GM23338 (cell line): ENCODE data around the gene MRC2. TPM values are rescaled to one million over a fixed set of nuclear protein-coding genes. Genes with fewer than 3 reads are reported as not detected.

Source experiments
- ATAC-seq: fragments of 200-7000 bp; cut with Tn5 transposase; 3 replicates; pipeline ENCODE4 v1.9.1; 2020
- DNase-seq: peaks from one replicate; pipeline ENCODE4 v3.0.0-alpha.2; 2015; ENCODE audit warnings: low spot score
- H2AFZ ChIP-seq: fragments of 200-600 bp; sonication (generic); 2 replicates; pipeline ENCODE4 v1.8.0; 2016; ENCODE audit warnings: antibody characterized with exemption, mild to moderate bottlenecking, moderate library complexity
- H3F3A ChIP-seq: fragments of 200-600 bp; sonication (generic); replicated peaks from 2 replicates; pipeline ENCODE4 v1.8.0; 2017; ENCODE audit warnings: antibody characterized with exemption, mixed run types, low read depth
- H3K27ac ChIP-seq: fragments of 200-600 bp; sonication (generic); 2 replicates; pipeline ENCODE4 v1.6.1; 2016; ENCODE audit warnings: low read depth
- H3K27me3 ChIP-seq: fragments of 200-600 bp; sonication (generic); 2 replicates; pipeline ENCODE4 v1.8.0; 2016; ENCODE audit warnings: mild to moderate bottlenecking, mixed run types, moderate library complexity; ENCODE audit not compliant: insufficient read depth
- H3K36me3 ChIP-seq: fragments of 200-600 bp; sonication (generic); 2 replicates; pipeline ENCODE4 v1.8.0; 2016; ENCODE audit warnings: mild to moderate bottlenecking; ENCODE audit not compliant: insufficient read depth
- H3K4me1 ChIP-seq: fragments of 200-600 bp; sonication (generic); 2 replicates; pipeline ENCODE4 v1.8.0; 2016; ENCODE audit warnings: mild to moderate bottlenecking, moderate library complexity; ENCODE audit not compliant: insufficient read depth
- H3K4me2 ChIP-seq: fragments of 200-600 bp; sonication (generic); 2 replicates; pipeline ENCODE4 v1.7.1; 2017; ENCODE audit warnings: mixed run types
- H3K4me3 ChIP-seq: fragments of 200-600 bp; sonication (generic); 2 replicates; pipeline ENCODE4 v1.6.1; 2016; ENCODE audit warnings: mixed run types
- H3K79me2 ChIP-seq: fragments of 200-600 bp; sonication (generic); replicated peaks from 2 replicates; pipeline ENCODE4 v1.8.0; 2017; ENCODE audit warnings: mild to moderate bottlenecking; ENCODE audit not compliant: insufficient read depth
- H3K9me2 ChIP-seq: fragments of 200-600 bp; sonication (generic); 2 replicates; pipeline ENCODE4 v1.8.0; 2017; ENCODE audit not compliant: insufficient read depth
- H4K20me1 ChIP-seq: fragments of 200-600 bp; sonication (generic); replicated peaks from 2 replicates; pipeline ENCODE4 v1.8.0; 2017; ENCODE audit warnings: mild to moderate bottlenecking; ENCODE audit not compliant: insufficient read depth
- H3K27ac Mint-ChIP-seq: 2 replicates; pipeline ENCODE4 v1.8.0; 2020; ENCODE audit warnings: inconsistent platforms, mild to moderate bottlenecking, moderate library complexity, mixed read lengths
- H3K27me3 Mint-ChIP-seq: 3 replicates; pipeline ENCODE4 v1.8.0; 2022; ENCODE audit warnings: low read depth, mild to moderate bottlenecking, moderate library complexity, mixed read lengths, inconsistent platforms; ENCODE audit not compliant: insufficient read depth, poor library complexity
- H3K36me3 Mint-ChIP-seq: 3 replicates; pipeline ENCODE4 v1.8.0; 2021; ENCODE audit warnings: low read depth, mild to moderate bottlenecking, inconsistent platforms, moderate library complexity, mixed read lengths
- H3K4me1 Mint-ChIP-seq: 3 replicates; pipeline ENCODE4 v1.8.0; 2020; ENCODE audit warnings: mild to moderate bottlenecking, inconsistent platforms, mixed read lengths
- H3K4me3 Mint-ChIP-seq: 3 replicates; pipeline ENCODE4 v1.8.0; 2021; ENCODE audit warnings: moderate library complexity, mild to moderate bottlenecking, inconsistent platforms, mixed read lengths
- H3K9me3 Mint-ChIP-seq: 3 replicates; pipeline ENCODE4 v1.8.0; 2020; ENCODE audit warnings: moderate library complexity, mild to moderate bottlenecking, inconsistent platforms, mixed read lengths
- CREB1 ChIP-seq: fragments of 250-450 bp; sonication (Bioruptor Pico); IDR thresholded peaks from 2 replicates; pipeline ENCODE4 v1.5.0; 2020; ENCODE audit warnings: low read depth, mild to moderate bottlenecking, moderate library complexity
- EZH2 ChIP-seq: fragments of 200-600 bp; sonication (generic); IDR thresholded peaks from one replicate; pipeline ENCODE4 v1.8.0; 2017; ENCODE audit warnings: antibody characterized with exemption, mild to moderate bottlenecking, low read depth; ENCODE audit not compliant: unreplicated experiment
- EZH2phosphoT487 ChIP-seq: fragments of 200-600 bp; sonication (generic); IDR thresholded peaks from one replicate; pipeline ENCODE4 v1.8.1; 2018; ENCODE audit warnings: antibody characterized with exemption; ENCODE audit not compliant: unreplicated experiment
- JUNB ChIP-seq: IDR thresholded peaks from one replicate; pipeline ENCODE4 v1.6.1; 2016; ENCODE audit warnings: antibody characterized with exemption; ENCODE audit not compliant: unreplicated experiment
- POLR2AphosphoS5 ChIP-seq: IDR thresholded peaks from 2 replicates; pipeline ENCODE4 v1.6.1; 2016; ENCODE audit warnings: antibody characterized with exemption, low read depth
- STAT1 ChIP-seq: IDR thresholded peaks from one replicate; pipeline ENCODE4 v1.6.1; 2016; ENCODE audit warnings: antibody characterized with exemption; ENCODE audit not compliant: unreplicated experiment
- ZNF331 ChIP-seq: fragments of 250-450 bp; sonication (Bioruptor Pico); IDR thresholded peaks from 2 replicates; pipeline ENCODE4 v1.5.0; 2020; ENCODE audit warnings: low read depth, mild to moderate bottlenecking, moderate library complexity
- polyA plus RNA-seq: library from polyadenylated mRNA; unstranded; fragments of >200 nt; fragmentation: Nextera tagmentation; extraction: Ambion mirVana; gene quantifications from 2 replicates; pipeline ENCODE4 v1.2.1, GENCODE V29; 2016
- total RNA-seq: library from RNA; depleted of rRNA; stranded (reverse); fragments of >200 nt; shearing (Covaris generic); gene quantifications from 2 replicates; pipeline ENCODE4 v1.2.3, GENCODE V29; 2014
- TF ChIP-seq, protein P1 (sequence below): fragments of 250-450 bp; sonication (Bioruptor Pico); IDR thresholded peaks from 2 replicates; pipeline ENCODE4 v1.5.0; 2020; ENCODE audit warnings: mild to moderate bottlenecking, moderate library complexity
- TF ChIP-seq, protein P2 (sequence below), 2 experiments: fragments of 200-600 bp in 1 of 2; sonication (generic) in 1 of 2; conservative IDR thresholded peaks; 2 replicates each; pipeline versions ENCODE4 v1.5.1 to v1.6.1; 2016 to 2017; ENCODE audit warnings: antibody characterized with exemption in 2 of 2, low read depth in 2 of 2, mild to moderate bottlenecking in 2 of 2, moderate library complexity in 1 of 2

Gene MRC2
- total and polyA plus RNA-seq, 2 experiments from 2014 or later = 8.0 to 38.6 TPM

DNA sequence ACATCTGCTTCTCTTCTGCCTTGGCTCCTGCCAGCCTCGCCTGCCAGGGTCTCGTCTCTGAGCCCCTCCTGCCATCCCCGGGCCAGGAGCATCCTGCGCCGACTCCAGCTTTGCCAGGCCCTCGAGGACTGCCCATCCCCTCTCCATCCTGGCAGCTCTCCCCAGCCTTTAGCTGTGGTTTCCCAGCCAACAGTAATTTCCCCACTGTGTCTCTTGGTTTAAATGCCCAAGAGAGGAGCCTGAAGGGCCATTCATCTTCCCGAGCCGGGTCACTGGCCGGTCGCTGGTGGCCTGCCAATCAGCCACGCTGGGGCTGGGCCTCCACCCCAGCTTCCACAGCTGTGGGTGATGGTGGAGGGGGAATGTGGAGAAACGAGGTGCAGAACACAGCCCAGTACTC, 47.8 kb downstream of the MRC2 start:
- TF ChIP-seq STAT1 = no peak
- TF ChIP-seq, protein P1, sequence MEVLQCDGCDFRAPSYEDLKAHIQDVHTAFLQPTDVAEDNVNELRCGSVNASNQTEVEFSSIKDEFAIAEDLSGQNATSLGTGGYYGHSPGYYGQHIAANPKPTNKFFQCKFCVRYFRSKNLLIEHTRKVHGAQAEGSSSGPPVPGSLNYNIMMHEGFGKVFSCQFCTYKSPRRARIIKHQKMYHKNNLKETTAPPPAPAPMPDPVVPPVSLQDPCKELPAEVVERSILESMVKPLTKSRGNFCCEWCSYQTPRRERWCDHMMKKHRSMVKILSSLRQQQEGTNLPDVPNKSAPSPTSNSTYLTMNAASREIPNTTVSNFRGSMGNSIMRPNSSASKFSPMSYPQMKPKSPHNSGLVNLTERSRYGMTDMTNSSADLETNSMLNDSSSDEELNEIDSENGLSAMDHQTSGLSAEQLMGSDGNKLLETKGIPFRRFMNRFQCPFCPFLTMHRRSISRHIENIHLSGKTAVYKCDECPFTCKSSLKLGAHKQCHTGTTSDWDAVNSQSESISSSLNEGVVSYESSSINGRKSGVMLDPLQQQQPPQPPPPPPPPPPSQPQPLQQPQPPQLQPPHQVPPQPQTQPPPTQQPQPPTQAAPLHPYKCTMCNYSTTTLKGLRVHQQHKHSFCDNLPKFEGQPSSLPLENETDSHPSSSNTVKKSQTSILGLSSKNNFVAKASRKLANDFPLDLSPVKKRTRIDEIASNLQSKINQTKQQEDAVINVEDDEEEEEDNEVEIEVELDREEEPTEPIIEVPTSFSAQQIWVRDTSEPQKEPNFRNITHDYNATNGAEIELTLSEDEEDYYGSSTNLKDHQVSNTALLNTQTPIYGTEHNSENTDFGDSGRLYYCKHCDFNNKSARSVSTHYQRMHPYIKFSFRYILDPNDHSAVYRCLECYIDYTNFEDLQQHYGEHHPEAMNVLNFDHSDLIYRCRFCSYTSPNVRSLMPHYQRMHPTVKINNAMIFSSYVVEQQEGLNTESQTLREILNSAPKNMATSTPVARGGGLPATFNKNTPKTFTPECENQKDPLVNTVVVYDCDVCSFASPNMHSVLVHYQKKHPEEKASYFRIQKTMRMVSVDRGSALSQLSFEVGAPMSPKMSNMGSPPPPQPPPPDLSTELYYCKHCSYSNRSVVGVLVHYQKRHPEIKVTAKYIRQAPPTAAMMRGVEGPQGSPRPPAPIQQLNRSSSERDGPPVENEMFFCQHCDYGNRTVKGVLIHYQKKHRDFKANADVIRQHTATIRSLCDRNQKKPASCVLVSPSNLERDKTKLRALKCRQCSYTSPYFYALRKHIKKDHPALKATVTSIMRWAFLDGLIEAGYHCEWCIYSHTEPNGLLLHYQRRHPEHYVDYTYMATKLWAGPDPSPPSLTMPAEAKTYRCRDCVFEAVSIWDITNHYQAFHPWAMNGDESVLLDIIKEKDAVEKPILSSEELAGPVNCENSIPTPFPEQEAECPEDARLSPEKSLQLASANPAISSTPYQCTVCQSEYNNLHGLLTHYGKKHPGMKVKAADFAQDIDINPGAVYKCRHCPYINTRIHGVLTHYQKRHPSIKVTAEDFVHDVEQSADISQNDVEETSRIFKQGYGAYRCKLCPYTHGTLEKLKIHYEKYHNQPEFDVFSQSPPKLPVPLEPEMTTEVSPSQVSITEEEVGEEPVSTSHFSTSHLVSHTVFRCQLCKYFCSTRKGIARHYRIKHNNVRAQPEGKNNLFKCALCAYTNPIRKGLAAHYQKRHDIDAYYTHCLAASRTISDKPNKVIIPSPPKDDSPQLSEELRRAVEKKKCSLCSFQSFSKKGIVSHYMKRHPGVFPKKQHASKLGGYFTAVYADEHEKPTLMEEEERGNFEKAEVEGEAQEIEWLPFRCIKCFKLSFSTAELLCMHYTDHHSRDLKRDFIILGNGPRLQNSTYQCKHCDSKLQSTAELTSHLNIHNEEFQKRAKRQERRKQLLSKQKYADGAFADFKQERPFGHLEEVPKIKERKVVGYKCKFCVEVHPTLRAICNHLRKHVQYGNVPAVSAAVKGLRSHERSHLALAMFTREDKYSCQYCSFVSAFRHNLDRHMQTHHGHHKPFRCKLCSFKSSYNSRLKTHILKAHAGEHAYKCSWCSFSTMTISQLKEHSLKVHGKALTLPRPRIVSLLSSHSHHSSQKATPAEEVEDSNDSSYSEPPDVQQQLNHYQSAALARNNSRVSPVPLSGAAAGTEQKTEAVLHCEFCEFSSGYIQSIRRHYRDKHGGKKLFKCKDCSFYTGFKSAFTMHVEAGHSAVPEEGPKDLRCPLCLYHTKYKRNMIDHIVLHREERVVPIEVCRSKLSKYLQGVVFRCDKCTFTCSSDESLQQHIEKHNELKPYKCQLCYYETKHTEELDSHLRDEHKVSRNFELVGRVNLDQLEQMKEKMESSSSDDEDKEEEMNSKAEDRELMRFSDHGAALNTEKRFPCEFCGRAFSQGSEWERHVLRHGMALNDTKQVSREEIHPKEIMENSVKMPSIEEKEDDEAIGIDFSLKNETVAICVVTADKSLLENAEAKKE (CRISPR knock-in tag) = no peak
- TF ChIP-seq ZNF331 = no peak
- no peak for TF ChIP-seq POLR2AphosphoS5
- no peak for TF ChIP-seq JUNB
- no peak for TF ChIP-seq CREB1
- no peak for TF ChIP-seq EZH2
- TF ChIP-seq EZH2phosphoT487 = no peak
- TF ChIP-seq, protein P2, sequence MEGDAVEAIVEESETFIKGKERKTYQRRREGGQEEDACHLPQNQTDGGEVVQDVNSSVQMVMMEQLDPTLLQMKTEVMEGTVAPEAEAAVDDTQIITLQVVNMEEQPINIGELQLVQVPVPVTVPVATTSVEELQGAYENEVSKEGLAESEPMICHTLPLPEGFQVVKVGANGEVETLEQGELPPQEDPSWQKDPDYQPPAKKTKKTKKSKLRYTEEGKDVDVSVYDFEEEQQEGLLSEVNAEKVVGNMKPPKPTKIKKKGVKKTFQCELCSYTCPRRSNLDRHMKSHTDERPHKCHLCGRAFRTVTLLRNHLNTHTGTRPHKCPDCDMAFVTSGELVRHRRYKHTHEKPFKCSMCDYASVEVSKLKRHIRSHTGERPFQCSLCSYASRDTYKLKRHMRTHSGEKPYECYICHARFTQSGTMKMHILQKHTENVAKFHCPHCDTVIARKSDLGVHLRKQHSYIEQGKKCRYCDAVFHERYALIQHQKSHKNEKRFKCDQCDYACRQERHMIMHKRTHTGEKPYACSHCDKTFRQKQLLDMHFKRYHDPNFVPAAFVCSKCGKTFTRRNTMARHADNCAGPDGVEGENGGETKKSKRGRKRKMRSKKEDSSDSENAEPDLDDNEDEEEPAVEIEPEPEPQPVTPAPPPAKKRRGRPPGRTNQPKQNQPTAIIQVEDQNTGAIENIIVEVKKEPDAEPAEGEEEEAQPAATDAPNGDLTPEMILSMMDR (conservative IDR thresholded peaks at IDR 0.05; ENCODE audit: low read depth in 2 of 2) = no peak
- Histone ChIP-seq H3K4me1 (no peaks in the 10 kb centered on the region), H3K4me2 (no peak overlapping the region), H3F3A (no peaks in the 10 kb centered on the region), H3K4me3 (no peak overlapping the region), H2AFZ (no peak overlapping the region), H3K36me3 (no peaks in the 10 kb centered on the region), H4K20me1 (no peaks in the 10 kb centered on the region), H3K9me2 (no peaks in the 10 kb centered on the region), H3K79me2 (no peaks in the 10 kb centered on the region), H3K27me3 (no peaks in the 10 kb centered on the region), H3K27ac (no peak overlapping the region)
- Mint-ChIP-seq H3K27me3 (peaks cover 4% of the 10 kb centered on the region), H3K4me3 (no peak overlapping the region), H3K4me1 (0 out of 3 replicates have a peak, but pooled peaks cover 3% of the 10 kb centered on the region), H3K36me3 (no peaks in the 10 kb centered on the region; the same call in 2 of the 3 replicates), H3K27ac (no peak overlapping the region), H3K9me3 (no peaks in the 10 kb centered on the region)
- ATAC-seq = no peak
- no peak for DNase-seq
